ELF-1 (cell line): Measurements from ENCODE around the gene EP400.

ENCODE experiments used
- DNase-seq: peaks from one replicate; pipeline ENCODE4 v3.0.0-alpha.2; 2016; ENCODE audit warnings: low read depth, low spot score

EP400 gene, protein sequence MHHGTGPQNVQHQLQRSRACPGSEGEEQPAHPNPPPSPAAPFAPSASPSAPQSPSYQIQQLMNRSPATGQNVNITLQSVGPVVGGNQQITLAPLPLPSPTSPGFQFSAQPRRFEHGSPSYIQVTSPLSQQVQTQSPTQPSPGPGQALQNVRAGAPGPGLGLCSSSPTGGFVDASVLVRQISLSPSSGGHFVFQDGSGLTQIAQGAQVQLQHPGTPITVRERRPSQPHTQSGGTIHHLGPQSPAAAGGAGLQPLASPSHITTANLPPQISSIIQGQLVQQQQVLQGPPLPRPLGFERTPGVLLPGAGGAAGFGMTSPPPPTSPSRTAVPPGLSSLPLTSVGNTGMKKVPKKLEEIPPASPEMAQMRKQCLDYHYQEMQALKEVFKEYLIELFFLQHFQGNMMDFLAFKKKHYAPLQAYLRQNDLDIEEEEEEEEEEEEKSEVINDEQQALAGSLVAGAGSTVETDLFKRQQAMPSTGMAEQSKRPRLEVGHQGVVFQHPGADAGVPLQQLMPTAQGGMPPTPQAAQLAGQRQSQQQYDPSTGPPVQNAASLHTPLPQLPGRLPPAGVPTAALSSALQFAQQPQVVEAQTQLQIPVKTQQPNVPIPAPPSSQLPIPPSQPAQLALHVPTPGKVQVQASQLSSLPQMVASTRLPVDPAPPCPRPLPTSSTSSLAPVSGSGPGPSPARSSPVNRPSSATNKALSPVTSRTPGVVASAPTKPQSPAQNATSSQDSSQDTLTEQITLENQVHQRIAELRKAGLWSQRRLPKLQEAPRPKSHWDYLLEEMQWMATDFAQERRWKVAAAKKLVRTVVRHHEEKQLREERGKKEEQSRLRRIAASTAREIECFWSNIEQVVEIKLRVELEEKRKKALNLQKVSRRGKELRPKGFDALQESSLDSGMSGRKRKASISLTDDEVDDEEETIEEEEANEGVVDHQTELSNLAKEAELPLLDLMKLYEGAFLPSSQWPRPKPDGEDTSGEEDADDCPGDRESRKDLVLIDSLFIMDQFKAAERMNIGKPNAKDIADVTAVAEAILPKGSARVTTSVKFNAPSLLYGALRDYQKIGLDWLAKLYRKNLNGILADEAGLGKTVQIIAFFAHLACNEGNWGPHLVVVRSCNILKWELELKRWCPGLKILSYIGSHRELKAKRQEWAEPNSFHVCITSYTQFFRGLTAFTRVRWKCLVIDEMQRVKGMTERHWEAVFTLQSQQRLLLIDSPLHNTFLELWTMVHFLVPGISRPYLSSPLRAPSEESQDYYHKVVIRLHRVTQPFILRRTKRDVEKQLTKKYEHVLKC (N-terminal part only)

GRCh38 chr12:131949431-131950181 is at the start of gene EP400:
TSS of gene EP400 (plus strand) at chr12:131949942. CDS start at chr12:131960620, 10,678 bp downstream.
- peak; percentile 90 for DNase-seq

- no peak for DNase-seq
Observed at GRCh38 chr12:131900397-131900796, 49.3 kb upstream of the EP400 start.

- DNase-seq: no peak
Observed at GRCh38 chr12:131901431-131902331, 48.1 kb upstream of the EP400 start.

- no peak for DNase-seq
Observed at GRCh38 chr12:131902332-131903241, 47.2 kb upstream of the EP400 start.

DNA sequence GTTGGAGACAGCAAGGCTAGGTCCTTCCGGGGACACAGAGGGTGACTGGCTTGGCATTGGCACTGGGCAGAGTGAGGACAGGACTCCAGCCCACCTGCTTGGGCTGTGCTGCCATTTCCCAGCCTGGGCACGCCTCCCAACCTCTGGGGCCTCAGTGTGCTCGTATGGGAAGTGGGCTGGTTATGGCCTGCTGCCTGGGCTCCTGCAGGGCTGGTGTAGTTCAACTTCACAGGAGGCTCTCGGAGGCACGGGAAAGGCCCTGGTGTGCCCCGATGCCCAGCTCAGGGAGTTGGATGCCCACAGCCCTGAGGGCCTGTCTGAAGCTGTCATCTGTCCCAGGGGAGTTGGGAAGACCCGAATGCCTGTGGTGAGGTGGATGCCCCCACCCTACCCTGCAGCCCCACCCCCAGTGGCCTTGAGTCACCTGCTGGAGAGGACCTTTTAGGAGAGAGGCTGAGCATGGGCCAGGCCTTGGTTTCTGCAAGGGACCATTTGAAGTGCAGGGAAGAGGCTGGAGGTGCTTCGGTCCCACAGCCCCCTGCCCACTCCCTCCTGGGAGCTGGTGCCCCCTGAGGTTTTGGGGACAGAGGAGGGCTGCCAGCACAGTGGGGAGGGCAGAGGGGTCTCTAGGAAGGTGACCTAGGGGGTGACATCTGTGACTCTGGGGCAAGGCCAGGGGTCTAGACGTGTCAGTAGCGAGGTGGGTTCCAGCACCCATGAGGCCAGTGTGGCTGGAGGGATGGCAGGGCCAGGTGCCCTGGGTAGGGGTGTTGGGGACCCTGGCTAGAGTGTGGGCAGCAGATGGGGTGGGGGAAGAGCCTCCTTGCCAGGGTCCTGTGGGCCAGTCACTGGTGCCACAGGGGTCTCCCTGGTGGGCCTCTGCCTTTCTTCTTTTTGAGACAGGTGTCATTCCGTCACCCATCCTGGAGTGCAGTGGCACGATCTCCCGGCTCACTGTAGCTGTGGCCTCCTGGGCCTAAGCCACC is 46.2 kb upstream of the EP400 start:
- DNase-seq: no peak

GRCh38 chr12:131904346-131904745 is 45.4 kb upstream of the EP400 start:
- DNase-seq: no peak

DNA sequence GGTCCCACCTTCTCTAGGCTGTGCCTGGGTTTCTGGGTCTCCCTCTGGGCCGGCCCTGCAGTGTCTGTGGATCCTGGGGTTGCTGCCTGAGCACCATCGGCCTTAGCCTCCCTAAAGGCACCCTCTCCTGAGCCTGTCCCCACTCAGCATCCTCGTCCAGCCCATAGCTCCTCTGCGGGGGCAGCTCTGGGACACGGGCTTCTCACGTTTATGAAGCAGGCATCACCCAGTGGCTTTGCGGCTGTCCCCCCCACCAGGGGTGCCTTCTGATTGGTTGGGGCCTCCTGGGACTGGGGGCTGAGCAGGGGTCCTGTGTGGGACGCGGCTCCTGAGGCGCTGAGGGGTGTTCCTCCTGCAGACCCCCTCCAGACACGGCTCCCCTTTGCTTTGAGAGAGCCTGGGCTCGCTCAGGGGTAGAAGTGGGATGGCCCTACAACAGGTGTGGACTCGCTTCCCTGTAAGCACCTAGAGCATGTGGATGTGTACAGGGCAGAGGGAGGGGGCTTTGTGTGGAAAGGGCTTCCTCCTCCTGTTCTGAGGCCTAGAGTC is 44.6 kb upstream of the EP400 start:
- no peak for DNase-seq

DNA sequence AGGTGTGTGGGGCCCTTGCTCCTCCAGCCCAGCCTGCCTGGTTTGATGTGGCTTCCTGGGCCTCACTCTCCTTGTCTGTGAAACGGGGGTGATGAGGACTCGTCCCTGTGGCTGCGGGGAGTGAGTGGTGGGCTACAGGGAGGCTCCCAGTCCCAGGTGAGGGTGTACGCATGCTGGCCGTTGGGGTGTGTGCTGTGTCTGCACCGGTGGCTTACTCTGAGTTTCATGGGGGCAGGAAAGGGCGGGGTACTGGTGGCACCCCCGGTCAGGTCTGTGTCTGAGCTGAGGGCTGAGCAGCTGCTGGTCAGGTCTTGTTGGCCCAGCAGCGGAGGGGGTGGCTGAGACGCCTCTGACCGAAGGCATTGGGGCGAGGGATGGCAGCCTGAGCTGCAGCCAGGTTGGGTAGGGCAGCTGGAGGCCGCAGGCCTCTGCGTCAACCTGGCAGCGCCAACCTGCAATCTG is 44.1 kb upstream of the EP400 start:
- no peak for DNase-seq

- peak; percentile 63 for DNase-seq
Observed at GRCh38 chr12:131907379-131908091, 42.2 kb upstream of the EP400 start.

GRCh38 chr12:131908092-131909080 is 41.4 kb upstream of the EP400 start:
- DNase-seq: no peak

GRCh38 chr12:131909081-131909751 is 40.5 kb upstream of the EP400 start:
- DNase-seq: no peak

GRCh38 chr12:131909752-131910219 is 40.0 kb upstream of the EP400 start:
- no peak for DNase-seq

DNA sequence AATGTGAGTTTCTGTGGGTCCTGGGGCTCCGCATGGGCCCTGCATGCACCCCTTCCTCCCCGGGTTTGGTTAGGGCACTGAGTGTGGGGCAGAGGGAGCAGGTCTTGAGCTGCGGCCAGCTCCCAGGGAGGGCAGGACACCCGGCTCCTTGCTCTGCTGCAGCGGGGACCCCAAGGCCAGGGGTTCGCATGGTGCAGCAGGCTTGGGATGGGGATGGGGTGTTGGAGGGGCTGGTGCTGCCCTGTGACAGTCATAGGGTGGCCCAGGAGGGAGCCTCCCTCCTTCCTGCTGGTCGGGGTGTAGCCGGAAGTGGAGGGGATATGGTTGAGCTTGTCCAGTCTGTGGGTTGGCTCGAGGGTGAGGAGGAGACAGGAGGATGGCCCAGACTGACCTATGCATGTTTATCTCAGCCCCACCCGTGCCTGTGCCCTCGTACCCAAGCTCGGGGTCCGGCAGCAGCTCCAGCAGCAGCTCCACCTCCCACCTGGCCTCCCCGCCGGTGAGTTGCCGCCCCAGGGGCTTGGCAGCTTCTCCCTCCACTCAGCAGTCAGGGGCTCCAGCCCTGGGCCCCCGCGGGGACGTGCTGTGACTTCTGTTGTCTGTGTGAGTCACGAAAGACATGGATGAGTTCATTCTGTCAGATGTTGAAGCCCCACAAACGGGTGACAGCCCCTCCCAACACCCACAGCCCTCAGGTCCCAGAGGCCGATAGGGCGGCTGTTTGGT is 39.3 kb upstream of the EP400 start:
- DNase-seq: no peak
